ENCODE data around the gene ATP6V0B. TPM values are rescaled to one million over a fixed set of nuclear protein-coding genes. Genes with fewer than 3 reads are reported as not detected.

Gene ATP6V0B
- total and polyA plus RNA-seq, 11 donors, result 71.4 to 235 (median 93.2) TPM

- 84 to 87% (median 86%) methylated on average over 15 of the region's 15 CpGs for WGBS, 4 donors
- no peak for DNase-seq
- no peak overlapping the region for H3K27ac ChIP-seq
These were observed 8.0 kb downstream of the ATP6V0B start for GRCh38 chr1:43982808-43983207.

GRCh38 chr1:43983253-43983899 lies 8.6 kb downstream of the ATP6V0B start:
- H3K36me3 ChIP-seq, result peaks cover 0 to 17% (median 4%) of the 10 kb centered on the region in 9 donors
- H3K27me3 ChIP-seq, result no peaks in the 10 kb centered on the region
- H3K4me3 ChIP-seq, result no peak overlapping the region
- DNase-seq, result no peak
- ATAC-seq, result no peak
- H3K27ac ChIP-seq, result no peak overlapping the region
- TF ChIP-seq CTCF (IDR thresholded peaks at IDR 0.05), result no peak
- no peak for TF ChIP-seq POLR2A (IDR thresholded peaks at IDR 0.05)
- H3K9me3 ChIP-seq, result no peaks in the 10 kb centered on the region
- H3K4me1 ChIP-seq, result peaks cover 0 to 19% (median 15%) of the 10 kb centered on the region in 12 donors
- intact Hi-C loops (cut with DNase I), result no loop called here
- 77 to 85% (median 80%) methylated on average over 12 of the region's 12 CpGs for WGBS, 4 donors

More at GRCh38 chr1:43982808-43983207, 8.0 kb downstream of the ATP6V0B start:
- ATAC-seq, result no peak
- Histone ChIP-seq H3K36me3 (peaks cover 0 to 20% (median 9%) of the 10 kb centered on the region in 9 donors), H3K4me1 (peaks cover 0 to 24% (median 17%) of the 10 kb centered on the region in 12 donors), H3K27me3 (no peaks in the 10 kb centered on the region), H3K4me3 (no peak overlapping the region), H3K9me3 (no peaks in the 10 kb centered on the region)
- no peak for TF ChIP-seq POLR2A (IDR thresholded peaks at IDR 0.05)
- TF ChIP-seq CTCF (IDR thresholded peaks at IDR 0.05), result no peak
- intact Hi-C loops (cut with DNase I), result no loop called here

GRCh38 chr1:43984855-43985254 lies 10.1 kb downstream of the ATP6V0B start:
- Histone ChIP-seq H3K4me3 (no peak overlapping the region), H3K27ac (no peak overlapping the region), H3K36me3 (peaks cover 0 to 17% (median 4%) of the 10 kb centered on the region in 9 donors), H3K27me3 (no peaks in the 10 kb centered on the region), H3K9me3 (no peaks in the 10 kb centered on the region), H3K4me1 (peaks cover 0 to 10% (median 6%) of the 10 kb centered on the region in 12 donors)
- ATAC-seq (no peak), DNase-seq (no peak)
- 95 to 97% (median 96%) methylated on average over 10 to 16 of the region's 16 CpGs for WGBS, 4 donors
- intact Hi-C loops (cut with DNase I), result no loop called here
- TF ChIP-seq POLR2A (IDR thresholded peaks at IDR 0.05) (no peak), CTCF (IDR thresholded peaks at IDR 0.05) (no peak)

GRCh38 chr1:43985984-43986595 lies 11.3 kb downstream of the ATP6V0B start:
- ATAC-seq, result no peak
- DNase-seq, result no peak
- H3K27me3 ChIP-seq, result no peaks in the 10 kb centered on the region
- intact Hi-C loops (cut with DNase I), result no loop called here
- peaks cover 0 to 17% (median 4%) of the 10 kb centered on the region in 9 donors for H3K36me3 ChIP-seq
- H3K27ac ChIP-seq, result no peak overlapping the region
- H3K4me1 ChIP-seq, result peaks cover 0 to 8% (median 7%) of the 10 kb centered on the region in 12 donors
- TF ChIP-seq CTCF (IDR thresholded peaks at IDR 0.05) (no peak), POLR2A (IDR thresholded peaks at IDR 0.05) (no peak)
- no peak overlapping the region for H3K4me3 ChIP-seq
- WGBS, 4 donors, result 80 to 91% (median 84%) methylated on average over 4 of the region's 4 CpGs
- no peaks in the 10 kb centered on the region for H3K9me3 ChIP-seq

Measured in heart left ventricle (tissue), 16 donors.